HepG2 (cell line): ENCODE results near the gene MAN2B2. TPM values are rescaled to one million over a fixed set of nuclear protein-coding genes. Genes with fewer than 3 reads are reported as not detected.
A peak's percentile ranks its signal among the peaks of the same experiment; 100 is the strongest.

Experiments
- ARHGAP35 ChIP-seq: sonication (generic); formaldehyde crosslinking; IDR thresholded peaks from 2 replicates; pipeline ENCODE4 v1.9.0; 2022; ENCODE audit warnings: mild to moderate bottlenecking, inconsistent platforms, moderate library complexity, missing genetic modification reagents, borderline replicate concordance
- CENPT ChIP-seq: sonication (generic); formaldehyde crosslinking; IDR thresholded peaks from 2 replicates; pipeline ENCODE4 v1.8.0; 2022; ENCODE audit warnings: low read depth, mild to moderate bottlenecking, moderate library complexity, missing genetic modification reagents
- E2F5 ChIP-seq: sonication (generic); formaldehyde crosslinking; conservative IDR thresholded peaks from 2 replicates; pipeline ENCODE4 v1.4.0; 2020; ENCODE audit warnings: missing genetic modification reagents
- EEA1 ChIP-seq: sonication (generic); formaldehyde crosslinking; IDR thresholded peaks from 2 replicates; pipeline ENCODE4 v1.5.1; 2020; ENCODE audit warnings: mild to moderate bottlenecking, missing genetic modification reagents, borderline replicate concordance
- HNRNPLL ChIP-seq: fragments of 200-400 bp; formaldehyde crosslinking; IDR thresholded peaks from 2 replicates; pipeline ENCODE4 v1.6.1; 2017; ENCODE audit warnings: mild to moderate bottlenecking, low read depth, low read length; ENCODE audit not compliant: poor library complexity, severe bottlenecking
- MXI1 ChIP-seq: IDR thresholded peaks from 3 replicates; pipeline ENCODE4 v1.6.1; 2012; ENCODE audit warnings: low read depth, low read length, inconsistent platforms, borderline replicate concordance
- NRL ChIP-seq: sonication (generic); formaldehyde crosslinking; IDR thresholded peaks from 2 replicates; pipeline ENCODE4 v1.5.0; 2020; ENCODE audit warnings: missing genetic modification reagents, mild to moderate bottlenecking, moderate library complexity, borderline replicate concordance
- PHF8 ChIP-seq: sonication (generic); formaldehyde crosslinking; IDR thresholded peaks from 2 replicates; pipeline ENCODE4 v1.5.0; 2020; ENCODE audit warnings: missing genetic modification reagents
- SNAPC5 ChIP-seq: sonication (generic); formaldehyde crosslinking; IDR thresholded peaks from 2 replicates; pipeline ENCODE4 v1.8.1; 2023; ENCODE audit warnings: mild to moderate bottlenecking, missing genetic modification reagents, borderline replicate concordance
- TARDBP ChIP-seq: sonication (generic); formaldehyde crosslinking; IDR thresholded peaks from 2 replicates; pipeline ENCODE4 v1.8.0; 2022; ENCODE audit warnings: mild to moderate bottlenecking, missing genetic modification reagents
- TEAD3 ChIP-seq: optimal IDR thresholded peaks from 2 replicates; pipeline ENCODE3; 2016; ENCODE audit warnings: borderline replicate concordance
- THAP11 ChIP-seq: IDR thresholded peaks from 2 replicates; pipeline ENCODE4 v1.6.1; 2016; ENCODE audit warnings: missing biosample characterization, missing genetic modification reagents
- ZNF17 ChIP-seq: sonication (generic); formaldehyde crosslinking; IDR thresholded peaks from 2 replicates; pipeline ENCODE4 v1.5.0; 2020; ENCODE audit warnings: mild to moderate bottlenecking, missing genetic modification reagents
- ZNF569 ChIP-seq: sonication (generic); formaldehyde crosslinking; IDR thresholded peaks from 2 replicates; pipeline ENCODE4 v1.5.0; 2020; ENCODE audit warnings: mild to moderate bottlenecking, missing genetic modification reagents, moderate library complexity, borderline replicate concordance
- ZNF746 ChIP-seq: sonication (generic); formaldehyde crosslinking; IDR thresholded peaks from 2 replicates; pipeline ENCODE4 v1.8.0; 2022; ENCODE audit warnings: mild to moderate bottlenecking, missing genetic modification reagents
- ZSCAN25 ChIP-seq: sonication (generic); formaldehyde crosslinking; IDR thresholded peaks from 2 replicates; pipeline ENCODE4 v1.8.0; 2022; ENCODE audit warnings: mild to moderate bottlenecking, missing genetic modification reagents
- ZSCAN29 ChIP-seq: sonication (generic); formaldehyde crosslinking; conservative IDR thresholded peaks from 2 replicates; pipeline ENCODE4 v1.4.0; 2020; ENCODE audit warnings: mild to moderate bottlenecking, missing genetic modification reagents
- polyA plus RNA-seq, 8 experiments: library from polyadenylated mRNA; depleted of rRNA in 3 of 8; stranded (reverse) in 7 of 8; unstranded in 1 of 8; fragments of >200 nt; fragmentation: Illumina TruSeq in 4 of 8; extraction: Trizol in 4 of 8; gene quantifications; 2 replicates each; pipeline versions ENCODE4 v1.2.1 to v1.2.3, GENCODE V29; 2011 to 2016; ENCODE audit warnings: low read depth in 4 of 8, missing spikeins in 1 of 8, mixed read lengths in 1 of 8; ENCODE audit not compliant: insufficient read depth in 1 of 8
- total RNA-seq, 5 experiments: library from RNA; depleted of rRNA; stranded (reverse); fragments of >200 nt; fragmentation: Illumina TruSeq; extraction: Trizol; gene quantifications; 2 replicates each; pipeline ENCODE4 v1.2.3, GENCODE V29; 2016; ENCODE audit warnings: low read depth in 1 of 5
- TF ChIP-seq, protein P1 (sequence below): IDR thresholded peaks from 2 replicates; pipeline ENCODE4 v1.6.1; 2018; ENCODE audit warnings: missing genetic modification reagents
- TF ChIP-seq, protein P2 (sequence below): sonication (generic); formaldehyde crosslinking; conservative IDR thresholded peaks from 2 replicates; pipeline ENCODE4 v1.4.0; 2020; ENCODE audit warnings: missing genetic modification reagents
- TF ChIP-seq, protein P3 (sequence below): sonication (generic); formaldehyde crosslinking; IDR thresholded peaks from 2 replicates; pipeline ENCODE4 v1.4.0; 2020; ENCODE audit warnings: missing genetic modification reagents
- TF ChIP-seq, protein P4 (sequence below): sonication (generic); formaldehyde crosslinking; IDR thresholded peaks from 2 replicates; pipeline ENCODE4 v1.5.1; 2020; ENCODE audit warnings: missing genetic modification reagents, mild to moderate bottlenecking, borderline replicate concordance
- TF ChIP-seq, protein P5 (sequence below): IDR thresholded peaks from 2 replicates; pipeline ENCODE4 v1.6.1; 2016; ENCODE audit warnings: control low read depth

MAN2B2 gene
- total and polyA plus RNA-seq, 2 of the 13 experiments (the other 11 are each of a cell fraction or from before 2014, with no cell fraction given): 4.8 to 5.4 TPM

- no peak for TF ChIP-seq E2F5
- peak; percentile 77 for TF ChIP-seq PHF8
- TF ChIP-seq ARHGAP35 (CRISPR knock-in tag): no peak
- TF ChIP-seq, protein P1, sequence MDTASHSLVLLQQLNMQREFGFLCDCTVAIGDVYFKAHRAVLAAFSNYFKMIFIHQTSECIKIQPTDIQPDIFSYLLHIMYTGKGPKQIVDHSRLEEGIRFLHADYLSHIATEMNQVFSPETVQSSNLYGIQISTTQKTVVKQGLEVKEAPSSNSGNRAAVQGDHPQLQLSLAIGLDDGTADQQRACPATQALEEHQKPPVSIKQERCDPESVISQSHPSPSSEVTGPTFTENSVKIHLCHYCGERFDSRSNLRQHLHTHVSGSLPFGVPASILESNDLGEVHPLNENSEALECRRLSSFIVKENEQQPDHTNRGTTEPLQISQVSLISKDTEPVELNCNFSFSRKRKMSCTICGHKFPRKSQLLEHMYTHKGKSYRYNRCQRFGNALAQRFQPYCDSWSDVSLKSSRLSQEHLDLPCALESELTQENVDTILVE (CRISPR knock-in tag): no peak
- TF ChIP-seq, protein P2, sequence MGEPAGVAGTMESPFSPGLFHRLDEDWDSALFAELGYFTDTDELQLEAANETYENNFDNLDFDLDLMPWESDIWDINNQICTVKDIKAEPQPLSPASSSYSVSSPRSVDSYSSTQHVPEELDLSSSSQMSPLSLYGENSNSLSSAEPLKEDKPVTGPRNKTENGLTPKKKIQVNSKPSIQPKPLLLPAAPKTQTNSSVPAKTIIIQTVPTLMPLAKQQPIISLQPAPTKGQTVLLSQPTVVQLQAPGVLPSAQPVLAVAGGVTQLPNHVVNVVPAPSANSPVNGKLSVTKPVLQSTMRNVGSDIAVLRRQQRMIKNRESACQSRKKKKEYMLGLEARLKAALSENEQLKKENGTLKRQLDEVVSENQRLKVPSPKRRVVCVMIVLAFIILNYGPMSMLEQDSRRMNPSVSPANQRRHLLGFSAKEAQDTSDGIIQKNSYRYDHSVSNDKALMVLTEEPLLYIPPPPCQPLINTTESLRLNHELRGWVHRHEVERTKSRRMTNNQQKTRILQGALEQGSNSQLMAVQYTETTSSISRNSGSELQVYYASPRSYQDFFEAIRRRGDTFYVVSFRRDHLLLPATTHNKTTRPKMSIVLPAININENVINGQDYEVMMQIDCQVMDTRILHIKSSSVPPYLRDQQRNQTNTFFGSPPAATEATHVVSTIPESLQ: no peak
- TF ChIP-seq, protein P3, sequence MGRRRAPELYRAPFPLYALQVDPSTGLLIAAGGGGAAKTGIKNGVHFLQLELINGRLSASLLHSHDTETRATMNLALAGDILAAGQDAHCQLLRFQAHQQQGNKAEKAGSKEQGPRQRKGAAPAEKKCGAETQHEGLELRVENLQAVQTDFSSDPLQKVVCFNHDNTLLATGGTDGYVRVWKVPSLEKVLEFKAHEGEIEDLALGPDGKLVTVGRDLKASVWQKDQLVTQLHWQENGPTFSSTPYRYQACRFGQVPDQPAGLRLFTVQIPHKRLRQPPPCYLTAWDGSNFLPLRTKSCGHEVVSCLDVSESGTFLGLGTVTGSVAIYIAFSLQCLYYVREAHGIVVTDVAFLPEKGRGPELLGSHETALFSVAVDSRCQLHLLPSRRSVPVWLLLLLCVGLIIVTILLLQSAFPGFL (CRISPR knock-in tag): no peak; the same call in 1 of the 2 replicates
- 0 out of 2 replicates have a peak, but pooled peaks have one; percentile 25 for TF ChIP-seq TARDBP
- 0 out of 2 replicates have a peak, but pooled peaks have one; percentile 18 for TF ChIP-seq ZSCAN25 (CRISPR knock-in tag)
- TF ChIP-seq SNAPC5 (CRISPR knock-in tag): no peak
- TF ChIP-seq ZNF569 (CRISPR knock-in tag): no peak
- TF ChIP-seq ZNF746 (CRISPR knock-in tag): no peak
- TF ChIP-seq MXI1: peak; percentile 43; the same call in 2 of the 3 replicates
- TF ChIP-seq CENPT (CRISPR knock-in tag): no peak
- no peak for TF ChIP-seq HNRNPLL
- no peak for TF ChIP-seq TEAD3 (CRISPR knock-in tag)
- no peak for TF ChIP-seq EEA1 (CRISPR knock-in tag)
- TF ChIP-seq, protein P4, sequence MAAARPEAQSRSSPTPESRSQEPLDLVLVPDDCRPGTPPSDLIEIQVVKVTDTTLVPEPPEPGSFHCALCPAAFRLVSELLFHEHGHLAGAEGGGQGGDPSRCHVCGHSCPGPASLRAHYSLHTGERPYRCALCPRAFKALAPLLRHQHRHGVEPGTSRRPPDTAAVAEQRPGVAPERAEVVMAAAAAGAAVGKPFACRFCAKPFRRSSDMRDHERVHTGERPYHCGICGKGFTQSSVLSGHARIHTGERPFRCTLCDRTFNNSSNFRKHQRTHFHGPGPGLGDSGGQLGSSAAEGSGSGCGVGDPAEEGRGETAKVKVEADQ (CRISPR knock-in tag): no peak
- no peak for TF ChIP-seq ZSCAN29
- TF ChIP-seq, protein P5, sequence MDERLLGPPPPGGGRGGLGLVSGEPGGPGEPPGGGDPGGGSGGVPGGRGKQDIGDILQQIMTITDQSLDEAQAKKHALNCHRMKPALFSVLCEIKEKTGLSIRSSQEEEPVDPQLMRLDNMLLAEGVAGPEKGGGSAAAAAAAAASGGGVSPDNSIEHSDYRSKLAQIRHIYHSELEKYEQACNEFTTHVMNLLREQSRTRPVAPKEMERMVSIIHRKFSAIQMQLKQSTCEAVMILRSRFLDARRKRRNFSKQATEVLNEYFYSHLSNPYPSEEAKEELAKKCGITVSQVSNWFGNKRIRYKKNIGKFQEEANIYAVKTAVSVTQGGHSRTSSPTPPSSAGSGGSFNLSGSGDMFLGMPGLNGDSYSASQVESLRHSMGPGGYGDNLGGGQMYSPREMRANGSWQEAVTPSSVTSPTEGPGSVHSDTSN (CRISPR knock-in tag): no peak
- no peak for TF ChIP-seq ZNF17 (CRISPR knock-in tag)
- TF ChIP-seq NRL: no peak
- TF ChIP-seq THAP11 (CRISPR knock-in tag): peak; percentile 57
These were observed at the start of gene MAN2B2 (continued) for GRCh38 chr4:6574747-6575502.
